HG03575 (cell line): ENCODE measurements around the gene METRN.
"Not testable (repeated sequence)": the region's sequence is repeated elsewhere in the genome, so short reads cannot be mapped to it uniquely, and the experiment has no call there.

Experiments
- ATAC-seq: cut with Tn5 transposase; IDR thresholded peaks from one replicate; pipeline ENCODE4 v1.9.1; 2021; ENCODE audit not compliant: unreplicated experiment, insufficient number of reproducible peaks, low FRiP score; ENCODE audit errors: extremely low read depth

The METRN gene

GRCh38 chr16:687499-687898, 27.4 kb upstream of the METRN start:
- ATAC-seq = no peak

- no peak for ATAC-seq
Measured at GRCh38 chr16:689175-689897, 25.6 kb upstream of the METRN start.

- not testable (repeated sequence) for ATAC-seq
Measured at GRCh38 chr16:691242-691641, 23.7 kb upstream of the METRN start.

- no peak for ATAC-seq
Measured at GRCh38 chr16:692356-693108, 22.4 kb upstream of the METRN start.

GRCh38 chr16:693364-693763, 21.6 kb upstream of the METRN start:
- no peak for ATAC-seq

GRCh38 chr16:693766-694165, 21.2 kb upstream of the METRN start:
- ATAC-seq = no peak

- no peak for ATAC-seq
Measured at GRCh38 chr16:694187-694862, 20.6 kb upstream of the METRN start.

GRCh38 chr16:694863-695354, 20.0 kb upstream of the METRN start:
- ATAC-seq = no peak

GRCh38 chr16:695355-696089, 19.4 kb upstream of the METRN start:
- no peak for ATAC-seq

GRCh38 chr16:698911-699671, 15.8 kb upstream of the METRN start:
- no peak for ATAC-seq

- no peak for ATAC-seq
Measured at GRCh38 chr16:700684-701584, 14.0 kb upstream of the METRN start.

GRCh38 chr16:702341-702740, 12.6 kb upstream of the METRN start:
- ATAC-seq = no peak

GRCh38 chr16:703406-703805, 11.5 kb upstream of the METRN start:
- ATAC-seq = no peak

- no peak for ATAC-seq
Measured at GRCh38 chr16:704047-704446, 10.9 kb upstream of the METRN start.

- ATAC-seq = no peak
Measured at GRCh38 chr16:704552-705380, 10.2 kb upstream of the METRN start.

GRCh38 chr16:705431-706188, 9.3 kb upstream of the METRN start, which contains the start of gene FBXL16:
FBXL16 (minus strand) TSS chr16:705801; CDS start chr16:697405, 8,396 bp downstream.
- ATAC-seq = no peak
